K562 (cell line): Measurements from ENCODE around the gene LCA5. TPM values are rescaled to one million over a fixed set of nuclear protein-coding genes. Genes with fewer than 3 reads are reported as not detected.
A peak's percentile ranks its signal among the peaks of the same experiment; 100 is the strongest.

Experiments
- ARID2 ChIP-seq: fragments of 450-650 bp; IDR thresholded peaks from 2 replicates; pipeline ENCODE4 v1.6.1; 2017; ENCODE audit warnings: antibody characterized with exemption, mild to moderate bottlenecking
- BHLHE40 ChIP-seq: IDR thresholded peaks from 2 replicates; pipeline ENCODE4 v1.6.1; 2011; ENCODE audit warnings: low read length, improper control_type of control experiment
- FIP1L1 ChIP-seq: fragments of 200-400 bp; formaldehyde crosslinking; IDR thresholded peaks from 2 replicates; pipeline ENCODE4 v1.6.1; 2018; ENCODE audit warnings: mild to moderate bottlenecking, low read depth, low read length; ENCODE audit not compliant: poor library complexity, severe bottlenecking
- FOXP1 ChIP-seq: sonication (generic); formaldehyde crosslinking; IDR thresholded peaks from 2 replicates; pipeline ENCODE4 v1.8.0; 2022; ENCODE audit warnings: mild to moderate bottlenecking, missing genetic modification reagents
- HDAC8 ChIP-seq: fragments of 450-650 bp; IDR thresholded peaks from 2 replicates; pipeline ENCODE4 v1.6.1; 2016; ENCODE audit warnings: mild to moderate bottlenecking, missing genetic modification characterization, moderate library complexity, missing compliant biosample characterization
- IRF2 ChIP-seq: sonication (generic); formaldehyde crosslinking; IDR thresholded peaks from 2 replicates; pipeline ENCODE4 v1.8.1; 2022; ENCODE audit warnings: mild to moderate bottlenecking, missing genetic modification reagents
- LARP7 ChIP-seq: fragments of 450-650 bp; IDR thresholded peaks from 2 replicates; pipeline ENCODE4 v1.6.1; 2016
- MAZ ChIP-seq, 2 experiments: fragments of 450-650 bp in 1 of 2; sonication (generic) in 1 of 2; formaldehyde crosslinking; IDR thresholded peaks in 1 of 2; conservative IDR thresholded peaks in 1 of 2; 2 replicates each; pipeline versions ENCODE4 v1.4.0 to v1.5.0; 2020; ENCODE audit warnings: mild to moderate bottlenecking in 1 of 2, missing genetic modification reagents in 1 of 2
- MCM7 ChIP-seq, 2 experiments: fragments of 450-650 bp; IDR thresholded peaks; 2 replicates each; pipeline ENCODE4 v1.6.1; 2016 to 2018
- POLR2G ChIP-seq: fragments of 200-400 bp; formaldehyde crosslinking; IDR thresholded peaks from 2 replicates; pipeline ENCODE4 v1.6.1; 2017; ENCODE audit warnings: low read depth, mild to moderate bottlenecking, antibody characterized with exemption, low read length, moderate library complexity
- PTTG1 ChIP-seq: fragments of 450-650 bp; IDR thresholded peaks from 2 replicates; pipeline ENCODE4 v1.6.1; 2016; ENCODE audit warnings: low read depth, mild to moderate bottlenecking, missing genetic modification characterization, missing compliant biosample characterization
- PURB ChIP-seq: sonication (generic); formaldehyde crosslinking; IDR thresholded peaks from 2 replicates; pipeline ENCODE4 v1.9.0; 2021; ENCODE audit warnings: low read depth, mild to moderate bottlenecking, missing genetic modification reagents
- SIN3A ChIP-seq, 2 experiments: fragments of 150-350 bp in 1 of 2; IDR thresholded peaks; 2 replicates each; pipeline ENCODE4 v1.6.1; 2011 to 2016; ENCODE audit warnings: borderline replicate concordance in 2 of 2, low read depth in 2 of 2, low read length in 2 of 2, mild to moderate bottlenecking in 2 of 2, moderate library complexity in 2 of 2; ENCODE audit not compliant: control insufficient read depth in 1 of 2
- SMARCA4 ChIP-seq: fragments of 450-650 bp; IDR thresholded peaks from 2 replicates; pipeline ENCODE4 v1.6.1; 2016
- SMARCC2 ChIP-seq: fragments of 450-650 bp; IDR thresholded peaks from 2 replicates; pipeline ENCODE4 v1.6.1; 2017; ENCODE audit warnings: antibody characterized with exemption, moderate library complexity, mild to moderate bottlenecking, low read depth
- TEAD1 ChIP-seq, 2 experiments: fragments of 450-650 bp in 1 of 2; sonication (generic) in 1 of 2; formaldehyde crosslinking; IDR thresholded peaks; 2 replicates each; pipeline versions ENCODE4 v1.4.0 to v1.8.0; 2020 to 2022; ENCODE audit warnings: mild to moderate bottlenecking in 2 of 2, missing genetic modification reagents in 1 of 2
- THRAP3 ChIP-seq: fragments of 450-650 bp; IDR thresholded peaks from 2 replicates; pipeline ENCODE4 v1.6.1; 2016; ENCODE audit warnings: mild to moderate bottlenecking, inconsistent platforms, borderline replicate concordance
- WHSC1 ChIP-seq: IDR thresholded peaks from one replicate; pipeline ENCODE4 v1.6.1; 2012; ENCODE audit warnings: low read length, control low read depth, inconsistent platforms
- ZKSCAN8 ChIP-seq: fragments of 200-800 bp; sonication (Bioruptor generic); IDR thresholded peaks from 2 replicates; pipeline ENCODE4 v1.6.1; 2016; ENCODE audit warnings: missing genetic modification characterization, missing compliant biosample characterization
- ZNF668 ChIP-seq: fragments of 250-450 bp; sonication (Bioruptor Pico); IDR thresholded peaks from 2 replicates; pipeline ENCODE4 v1.8.0; 2022; ENCODE audit warnings: mild to moderate bottlenecking, inconsistent platforms
- ZZZ3 ChIP-seq: fragments of 450-650 bp; IDR thresholded peaks from 2 replicates; pipeline ENCODE4 v1.6.1; 2016; ENCODE audit warnings: antibody characterized with exemption, mild to moderate bottlenecking, moderate library complexity
- polyA plus RNA-seq, 8 experiments: library from polyadenylated mRNA; depleted of rRNA in 4 of 8; stranded (reverse) in 5 of 8; unstranded in 3 of 8; fragments of >200 nt; fragmentation: Nextera tagmentation in 2 of 8; fragmentation: Illumina TruSeq in 1 of 8; extraction: Ambion mirVana in 2 of 8; extraction: Trizol in 1 of 8; gene quantifications; 2 replicates each; pipeline versions ENCODE4 v1.2.1 to v1.2.3, GENCODE V29; 2011 to 2014; ENCODE audit warnings: inconsistent platforms in 1 of 8, missing spikeins in 1 of 8
- total RNA-seq, 7 experiments: library from RNA; depleted of rRNA in 6 of 7; stranded (reverse); fragments of >200 nt in 6 of 7; fragmentation: Illumina TruSeq in 2 of 7; extraction: Trizol in 2 of 7; gene quantifications; 2 replicates each; pipeline versions ENCODE4 v1.2.1 to v1.2.3, GENCODE V29; 2011 to 2021; ENCODE audit warnings: low replicate concordance in 1 of 7
- TF ChIP-seq, protein P1 (sequence below): fragments of 200-800 bp; sonication (Bioruptor generic); IDR thresholded peaks from 2 replicates; pipeline ENCODE4 v1.6.1; 2016; ENCODE audit warnings: missing genetic modification characterization, missing compliant biosample characterization
- TF ChIP-seq, protein P2 (sequence below): fragments of 450-650 bp; formaldehyde crosslinking; IDR thresholded peaks from 2 replicates; pipeline ENCODE4 v1.4.0; 2022; ENCODE audit warnings: missing genetic modification characterization

The LCA5 gene
- total and polyA plus RNA-seq, 9 of the 15 experiments (the other 6 are each of a cell fraction or from before 2014, with no cell fraction given) = 1.0 to 3.4 (median 1.8) TPM

DNA sequence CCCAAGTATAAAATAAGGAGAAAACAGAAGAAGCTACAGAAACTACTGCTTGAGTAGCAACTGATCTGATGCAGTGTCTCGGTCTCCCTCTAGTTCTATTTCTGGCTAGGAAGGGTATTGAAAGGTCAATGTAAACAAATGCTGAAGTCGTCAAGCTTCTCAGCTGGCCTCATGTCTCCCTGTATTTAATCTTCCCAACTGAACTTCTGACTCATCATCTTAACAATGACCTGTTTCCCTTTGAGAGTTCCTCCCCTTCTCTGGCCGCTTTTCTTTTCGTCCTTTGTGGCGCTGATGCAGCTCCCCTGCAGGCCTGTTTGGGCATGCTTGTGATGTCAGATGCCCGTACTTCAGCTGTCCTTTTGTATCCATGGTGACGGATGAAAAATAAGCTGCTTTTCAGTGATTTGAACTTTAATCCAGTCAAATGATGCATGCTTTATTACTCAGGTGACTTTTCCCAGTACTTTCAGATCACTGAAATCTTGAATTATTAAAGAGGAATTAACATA lies 7.8 kb upstream of the LCA5 start (continued):
- TF ChIP-seq BHLHE40 = peak; percentile 31; the same call in 1 of the 2 replicates
- no peak for TF ChIP-seq PURB (CRISPR knock-in tag)
- TF ChIP-seq WHSC1 = no peak
- TF ChIP-seq LARP7 = no peak
- no peak for TF ChIP-seq HDAC8 (tag)
- TF ChIP-seq ARID2 = no peak
- no peak for TF ChIP-seq MCM7 (IDR thresholded peaks at IDR 0.05)
- TF ChIP-seq ZNF668 = no peak
- no peak for TF ChIP-seq SMARCC2
- TF ChIP-seq IRF2 = no peak
- TF ChIP-seq ZZZ3 = no peak
- no peak for TF ChIP-seq FOXP1 (CRISPR knock-in tag)
- no peak for TF ChIP-seq ZKSCAN8 (CRISPR knock-in tag)
- TF ChIP-seq, protein P1, sequence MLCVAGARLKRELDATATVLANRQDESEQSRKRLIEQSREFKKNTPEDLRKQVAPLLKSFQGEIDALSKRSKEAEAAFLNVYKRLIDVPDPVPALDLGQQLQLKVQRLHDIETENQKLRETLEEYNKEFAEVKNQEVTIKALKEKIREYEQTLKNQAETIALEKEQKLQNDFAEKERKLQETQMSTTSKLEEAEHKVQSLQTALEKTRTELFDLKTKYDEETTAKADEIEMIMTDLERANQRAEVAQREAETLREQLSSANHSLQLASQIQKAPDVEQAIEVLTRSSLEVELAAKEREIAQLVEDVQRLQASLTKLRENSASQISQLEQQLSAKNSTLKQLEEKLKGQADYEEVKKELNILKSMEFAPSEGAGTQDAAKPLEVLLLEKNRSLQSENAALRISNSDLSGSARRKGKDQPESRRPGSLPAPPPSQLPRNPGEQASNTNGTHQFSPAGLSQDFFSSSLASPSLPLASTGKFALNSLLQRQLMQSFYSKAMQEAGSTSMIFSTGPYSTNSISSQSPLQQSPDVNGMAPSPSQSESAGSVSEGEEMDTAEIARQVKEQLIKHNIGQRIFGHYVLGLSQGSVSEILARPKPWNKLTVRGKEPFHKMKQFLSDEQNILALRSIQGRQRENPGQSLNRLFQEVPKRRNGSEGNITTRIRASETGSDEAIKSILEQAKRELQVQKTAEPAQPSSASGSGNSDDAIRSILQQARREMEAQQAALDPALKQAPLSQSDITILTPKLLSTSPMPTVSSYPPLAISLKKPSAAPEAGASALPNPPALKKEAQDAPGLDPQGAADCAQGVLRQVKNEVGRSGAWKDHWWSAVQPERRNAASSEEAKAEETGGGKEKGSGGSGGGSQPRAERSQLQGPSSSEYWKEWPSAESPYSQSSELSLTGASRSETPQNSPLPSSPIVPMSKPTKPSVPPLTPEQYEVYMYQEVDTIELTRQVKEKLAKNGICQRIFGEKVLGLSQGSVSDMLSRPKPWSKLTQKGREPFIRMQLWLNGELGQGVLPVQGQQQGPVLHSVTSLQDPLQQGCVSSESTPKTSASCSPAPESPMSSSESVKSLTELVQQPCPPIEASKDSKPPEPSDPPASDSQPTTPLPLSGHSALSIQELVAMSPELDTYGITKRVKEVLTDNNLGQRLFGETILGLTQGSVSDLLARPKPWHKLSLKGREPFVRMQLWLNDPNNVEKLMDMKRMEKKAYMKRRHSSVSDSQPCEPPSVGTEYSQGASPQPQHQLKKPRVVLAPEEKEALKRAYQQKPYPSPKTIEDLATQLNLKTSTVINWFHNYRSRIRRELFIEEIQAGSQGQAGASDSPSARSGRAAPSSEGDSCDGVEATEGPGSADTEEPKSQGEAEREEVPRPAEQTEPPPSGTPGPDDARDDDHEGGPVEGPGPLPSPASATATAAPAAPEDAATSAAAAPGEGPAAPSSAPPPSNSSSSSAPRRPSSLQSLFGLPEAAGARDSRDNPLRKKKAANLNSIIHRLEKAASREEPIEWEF (CRISPR knock-in tag) = no peak
- no peak for TF ChIP-seq FIP1L1
- TF ChIP-seq PTTG1 = no peak
- no peak for TF ChIP-seq THRAP3
- TF ChIP-seq POLR2G = no peak
- TF ChIP-seq, protein P2, sequence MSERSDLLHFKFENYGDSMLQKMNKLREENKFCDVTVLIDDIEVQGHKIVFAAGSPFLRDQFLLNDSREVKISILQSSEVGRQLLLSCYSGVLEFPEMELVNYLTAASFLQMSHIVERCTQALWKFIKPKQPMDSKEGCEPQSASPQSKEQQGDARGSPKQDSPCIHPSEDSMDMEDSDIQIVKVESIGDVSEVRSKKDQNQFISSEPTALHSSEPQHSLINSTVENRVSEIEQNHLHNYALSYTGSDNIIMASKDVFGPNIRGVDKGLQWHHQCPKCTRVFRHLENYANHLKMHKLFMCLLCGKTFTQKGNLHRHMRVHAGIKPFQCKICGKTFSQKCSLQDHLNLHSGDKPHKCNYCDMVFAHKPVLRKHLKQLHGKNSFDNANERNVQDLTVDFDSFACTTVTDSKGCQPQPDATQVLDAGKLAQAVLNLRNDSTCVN = no peak
- TF ChIP-seq SMARCA4 = peak; percentile 87
- peak in 1 of 2 experiments; percentile 53; a peak in 1 of 4 replicates for TF ChIP-seq TEAD1 (CRISPR knock-in tag; IDR thresholded peaks at IDR 0.05)
- TF ChIP-seq MAZ (CRISPR knock-in tag; conservative IDR thresholded peaks at IDR 0.05 in 1 of 2, IDR thresholded peaks at IDR 0.05 in 1 of 2) = no peak; a peak in 2 of 4 replicates
- TF ChIP-seq SIN3A (IDR thresholded peaks at IDR 0.05; ENCODE audit: borderline replicate concordance in 2 of 2, control insufficient read depth in 1 of 2, low read depth in 2 of 2, low read length in 2 of 2) = peak in 1 of 2 experiments; percentile 83; a peak in 1 of 4 replicates
